ENCODE measurements around the gene ATP2C2.

DNA sequence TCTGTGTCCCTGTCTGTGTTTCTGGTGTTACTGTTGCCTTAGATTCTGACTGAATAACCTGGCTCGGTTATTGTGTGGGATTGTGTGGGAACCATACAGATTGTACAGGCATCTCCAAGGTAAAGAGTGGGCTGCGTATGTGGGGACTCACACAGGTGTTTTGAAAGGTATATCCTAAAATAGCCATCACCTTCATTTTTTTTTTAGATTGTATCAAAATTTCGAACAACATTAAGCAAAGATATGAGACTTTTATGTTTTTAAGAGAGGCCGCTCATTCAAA, 53.5 kb downstream of the ATP2C2 start:
- TF ChIP-seq CTCF (IDR thresholded peaks at IDR 0.05), result no peak
- TF ChIP-seq POLR2A (IDR thresholded peaks at IDR 0.05), result no peak
